CD8-positive, alpha-beta memory T cell (primary cell): ENCODE data around the gene ZNF440. TPM values are rescaled to one million over a fixed set of nuclear protein-coding genes. Genes with fewer than 3 reads are reported as not detected.
"Not testable (repeated sequence)": the region's sequence is repeated elsewhere in the genome, so short reads cannot be mapped to it uniquely, and the experiment has no call there.

Experiments
- CTCF ChIA-PET: fragments of 350-600 bp; sonication (Branson Sonifier 250); formaldehyde crosslinking; loops from one replicate; lab custom pipeline; 2021; ENCODE audit warnings: antibody characterized with exemption; lab: Charles Lee
- POLR2A ChIA-PET: fragments of 350-600 bp; sonication (Branson Sonifier 250); formaldehyde crosslinking; loops from one replicate; lab custom pipeline; 2021; ENCODE audit warnings: antibody characterized with exemption; lab: Charles Lee
- DNase-seq, 5 donors: peaks; one replicate each; pipeline versions ENCODE4 v3.0.0 to v3.0.0-alpha.2; 2020 to 2022; ENCODE audit warnings: mixed read lengths in 1 of 5
- H3K27ac ChIP-seq: one replicate; pipeline ENCODE4 v1.7.0; 2013; ENCODE audit warnings: low read depth, mild to moderate bottlenecking, low read length, moderate library complexity
- H3K27me3 ChIP-seq: 2 replicates; pipeline ENCODE4 v1.7.0; 2013; ENCODE audit warnings: low read length, mild to moderate bottlenecking; ENCODE audit not compliant: insufficient read depth, poor library complexity, severe bottlenecking
- H3K36me3 ChIP-seq: 2 replicates; pipeline ENCODE4 v1.7.0; 2013; ENCODE audit warnings: mild to moderate bottlenecking, low read length, moderate library complexity; ENCODE audit not compliant: insufficient read depth
- H3K4me1 ChIP-seq: 2 replicates; pipeline ENCODE4 v1.7.0; 2013; ENCODE audit warnings: mild to moderate bottlenecking, low read length, moderate library complexity; ENCODE audit not compliant: insufficient read depth
- H3K4me3 ChIP-seq: 2 replicates; pipeline ENCODE4 v1.7.0; 2013; ENCODE audit warnings: mild to moderate bottlenecking, low read length
- H3K9me3 ChIP-seq: 2 replicates; pipeline ENCODE4 v1.7.0; 2013; ENCODE audit warnings: mild to moderate bottlenecking, low read length
- H3K27ac Mint-ChIP-seq, 8 donors: one replicate each; pipeline ENCODE4 v1.8.0; 2020 to 2021; ENCODE audit warnings: mixed read lengths in 8 of 8, mild to moderate bottlenecking in 6 of 8, inconsistent platforms in 3 of 8, moderate library complexity in 3 of 8
- H3K27me3 Mint-ChIP-seq, 2 donors: one replicate each; pipeline ENCODE4 v1.8.0; 2020 to 2021; ENCODE audit warnings: mixed read lengths in 2 of 2, mild to moderate bottlenecking in 1 of 2, moderate library complexity in 1 of 2
- H3K36me3 Mint-ChIP-seq, 3 donors: one replicate each; pipeline ENCODE4 v1.8.0; 2020 to 2021; ENCODE audit warnings: mixed read lengths in 3 of 3, inconsistent platforms in 1 of 3, mild to moderate bottlenecking in 1 of 3
- H3K4me1 Mint-ChIP-seq, 3 donors: one replicate each; pipeline ENCODE4 v1.8.0; 2020 to 2021; ENCODE audit warnings: mixed read lengths in 3 of 3, inconsistent platforms in 1 of 3, mild to moderate bottlenecking in 1 of 3
- H3K4me3 Mint-ChIP-seq, 7 donors: one replicate each; pipeline ENCODE4 v1.8.0; 2020 to 2021; ENCODE audit warnings: mixed read lengths in 7 of 7, mild to moderate bottlenecking in 6 of 7, moderate library complexity in 4 of 7, inconsistent platforms in 2 of 7
- H3K9me3 Mint-ChIP-seq, 5 donors: one replicate each; pipeline ENCODE4 v1.8.0; 2020 to 2022; ENCODE audit warnings: mixed read lengths in 5 of 5, mild to moderate bottlenecking in 3 of 5, moderate library complexity in 2 of 5, inconsistent platforms in 1 of 5
- polyA plus RNA-seq: library from polyadenylated mRNA; unstranded; fragments of 300-500 nt; fragmentation: Illumina TruSeq; gene quantifications from one replicate; pipeline ENCODE4 v1.2.3, GENCODE V29; 2021
- total RNA-seq, 2 experiments: library from RNA; stranded (reverse); gene quantifications; one replicate each; pipeline ENCODE4 v1.2.3, GENCODE V29; 2021

Gene ZNF440
- total RNA-seq = 1 to 10 TPM; 6.3 to 8.4 TPM
- 3.2 TPM for polyA plus RNA-seq

DNA sequence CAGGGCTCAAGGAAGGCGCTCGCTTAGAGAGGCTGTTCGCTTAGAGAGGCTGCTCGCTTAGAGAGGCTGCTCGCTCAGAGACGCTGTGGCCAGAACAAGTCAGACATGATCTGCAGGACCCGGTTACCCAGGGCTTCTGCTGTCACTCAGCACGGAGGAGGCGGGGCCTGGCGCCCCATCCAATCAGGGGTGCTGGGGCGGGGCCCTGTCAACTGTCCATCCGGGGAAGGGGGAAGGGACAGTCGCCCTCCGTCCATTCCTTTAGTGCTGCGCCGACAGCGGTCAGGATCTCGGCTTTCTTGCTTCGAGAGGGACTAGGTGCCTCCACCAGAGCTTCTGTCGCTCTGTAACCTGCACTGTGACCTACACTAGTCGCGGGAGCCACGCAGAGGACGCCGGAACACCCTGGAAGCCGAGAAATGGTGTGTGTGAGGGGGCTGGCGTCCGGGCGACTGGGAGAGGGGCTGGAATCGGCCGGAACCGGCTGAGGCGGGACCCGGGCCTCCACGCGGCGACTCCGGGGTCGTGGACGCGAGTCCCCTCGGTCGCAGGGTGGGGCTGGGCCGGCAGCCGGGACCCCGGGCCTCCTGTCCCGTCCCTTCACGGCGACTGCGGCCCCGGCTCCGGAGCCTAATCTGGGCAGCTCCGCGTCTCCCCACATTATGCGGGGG is at the start of gene ZNF440:
TSS of gene ZNF440 (plus strand) at position 245 of the 671 bp plus-strand sequence. CDS start at position 420, 175 bp downstream.
- CTCF ChIA-PET = interaction anchor here (0.8 to 3.8 kb wide), 3 partner anchors 16 to 110 kb away, joined by 3 to 30 read pairs (median 4); partner anchors contain the start of gene ZNF491
- peaks cover 8 to 24% (median 13%) of the 10 kb centered on the region in 3 donors for H3K36me3 Mint-ChIP-seq
- no peaks in the 10 kb centered on the region for H3K27me3 Mint-ChIP-seq
- Histone ChIP-seq H3K27me3 (no peaks in the 10 kb centered on the region), H3K4me3 (peak within 1 kb of the TSS; percentile 81), H3K4me1 (peaks cover 4% of the 10 kb centered on the region), H3K27ac (peak within 1 kb of the TSS; percentile 76), H3K36me3 (no peaks in the 10 kb centered on the region), H3K9me3 (no peaks in the 10 kb centered on the region)
- H3K9me3 Mint-ChIP-seq = peaks cover 0 to 27% (median 6%) of the 10 kb centered on the region in 5 donors
- peaks cover 21 to 43% (median 24%) of the 10 kb centered on the region in 3 donors for H3K4me1 Mint-ChIP-seq
- H3K27ac Mint-ChIP-seq = peak within 1 kb of the TSS; percentile 23 to 96 (median 83)
- peak; percentile 72 to 85 (median 79) for DNase-seq
- POLR2A ChIA-PET = no interaction called here
- H3K4me3 Mint-ChIP-seq = peak within 1 kb of the TSS; percentile 89 to 96 (median 94)

DNA sequence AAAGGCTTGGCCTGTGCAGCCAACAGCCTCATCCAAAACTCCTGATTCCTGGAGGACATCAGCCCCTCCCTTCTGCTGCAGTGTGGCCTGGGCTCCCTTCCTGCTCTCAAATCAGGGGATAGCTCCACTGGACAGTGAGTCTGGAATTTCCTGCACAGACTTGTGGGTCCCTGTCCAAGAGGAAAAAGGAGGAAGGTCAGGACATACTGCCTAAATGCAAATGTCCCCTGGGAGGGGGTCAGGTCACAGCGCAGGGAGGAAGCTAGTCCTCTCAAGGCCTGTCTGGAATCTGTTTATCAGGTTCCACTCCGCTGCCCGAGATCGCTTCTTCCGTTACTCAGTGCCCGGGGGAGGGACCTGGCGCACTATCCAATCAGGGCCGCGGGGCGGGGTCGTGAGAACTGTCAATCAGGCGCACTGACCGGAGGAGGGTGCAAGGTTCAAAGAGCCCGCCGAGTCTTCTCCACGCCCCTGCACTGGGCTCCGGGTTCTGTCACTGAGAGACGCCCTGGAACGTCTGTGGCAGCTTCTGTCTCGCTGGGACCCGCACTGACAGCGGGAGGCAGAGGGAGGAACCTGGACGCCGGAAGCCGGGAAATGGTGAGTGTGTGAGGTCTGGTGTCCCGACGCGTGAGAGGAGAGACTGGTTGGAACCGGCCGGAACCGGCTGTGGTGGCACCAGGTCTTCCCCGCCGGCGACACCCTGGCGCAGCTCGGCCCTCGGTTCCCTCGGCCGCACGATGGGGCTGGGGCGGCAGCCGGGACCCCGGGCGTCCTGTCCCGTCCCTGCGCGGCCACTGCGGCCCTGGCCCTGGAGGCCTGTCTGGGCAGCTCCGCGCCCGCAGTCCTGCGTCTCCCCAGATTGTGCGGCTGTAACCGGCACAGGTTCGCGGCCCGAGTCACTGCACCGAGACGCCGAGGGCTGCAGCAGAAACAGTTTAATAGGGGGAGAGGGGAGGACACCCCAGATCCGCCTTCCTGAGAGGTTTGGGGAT is 47.2 kb upstream of the ZNF440 start, which contains the start of gene ZNF441:
TSS of gene ZNF441 (plus strand) at position 404 of the 995 bp plus-strand sequence. CDS start at position 598, 194 bp downstream.
- Mint-ChIP-seq H3K27ac (peak within 1 kb of the TSS; percentile 90 to 99 (median 94)), H3K4me3 (peak within 1 kb of the TSS; percentile 96 to 99 (median 98)), H3K27me3 (peaks cover 0 to 27% of the 10 kb centered on the region in 2 donors), H3K9me3 (peaks cover 3 to 25% (median 14%) of the 10 kb centered on the region in 5 donors), H3K4me1 (peaks cover 29 to 33% (median 31%) of the 10 kb centered on the region in 3 donors), H3K36me3 (peaks cover 6 to 40% (median 18%) of the 10 kb centered on the region in 3 donors)
- peak within 1 kb of the TSS; percentile 80 for H3K27ac ChIP-seq
- no peaks in the 10 kb centered on the region for H3K27me3 ChIP-seq
- peak; percentile 81 to 92 (median 85) for DNase-seq
- H3K4me3 ChIP-seq = peak within 1 kb of the TSS; percentile 89
- H3K36me3 ChIP-seq = no peaks in the 10 kb centered on the region
- ChIA-PET CTCF (interaction anchor here (0.6 to 1.5 kb wide), 2 partner anchors 24 to 873 kb away, joined by 3 read pairs; no protein-coding TSS in a partner anchor), POLR2A (interaction anchor here (1.0 kb wide), 1 partner anchor 28 kb away, joined by 3 read pairs; the partner anchor contains the start of gene ZNF823)
- peaks cover 5% of the 10 kb centered on the region for H3K9me3 ChIP-seq
- peaks cover 17% of the 10 kb centered on the region for H3K4me1 ChIP-seq

DNA sequence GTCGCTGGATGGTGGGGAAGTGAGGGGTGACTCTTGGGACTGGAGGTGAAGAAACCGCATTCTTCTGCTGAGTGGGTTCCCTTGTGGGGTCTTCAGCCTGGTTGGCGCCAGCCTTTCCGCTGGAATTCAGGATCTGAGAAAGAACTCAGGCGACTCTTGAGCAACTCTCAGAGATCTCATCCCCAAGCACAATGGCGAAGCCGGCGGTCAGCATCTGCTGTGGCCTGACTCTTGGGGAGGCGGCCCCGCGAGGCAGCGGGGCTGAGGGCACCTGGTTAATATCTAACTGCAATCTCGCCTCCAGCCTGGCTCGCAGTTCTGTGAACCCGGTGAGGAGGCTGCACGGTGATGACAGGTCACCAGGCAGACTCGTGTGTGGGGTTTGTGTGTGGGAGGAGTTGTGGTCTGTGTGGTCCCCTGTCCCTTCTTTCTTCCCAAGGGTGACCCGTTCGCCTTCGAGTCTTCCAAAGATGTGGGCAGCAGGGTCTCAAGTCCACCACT is 46.4 kb upstream of the ZNF440 start:
- H3K36me3 Mint-ChIP-seq = peaks cover 11 to 45% (median 23%) of the 10 kb centered on the region in 3 donors
- H3K36me3 ChIP-seq = no peaks in the 10 kb centered on the region
- peak overlapping the region; percentile 96 to 99 (median 98) for H3K4me3 Mint-ChIP-seq
- peaks cover 5% of the 10 kb centered on the region for H3K9me3 ChIP-seq
- peaks cover 0 to 22% of the 10 kb centered on the region in 2 donors for H3K27me3 Mint-ChIP-seq
- peaks cover 17% of the 10 kb centered on the region for H3K4me1 ChIP-seq
- H3K4me3 ChIP-seq = peak overlapping the region; percentile 89
- peak in 4 of 5 donors; percentile 1 to 48 (median 9) for DNase-seq
- H3K9me3 Mint-ChIP-seq = peaks cover 9 to 29% (median 20%) of the 10 kb centered on the region in 5 donors
- no peaks in the 10 kb centered on the region for H3K27me3 ChIP-seq
- H3K27ac Mint-ChIP-seq = peak overlapping the region; percentile 62 to 98 (median 90)
- H3K4me1 Mint-ChIP-seq = peaks cover 29 to 37% (median 31%) of the 10 kb centered on the region in 3 donors
- peak overlapping the region; percentile 80 for H3K27ac ChIP-seq
- CTCF ChIA-PET = interaction anchor here (1.8 kb wide), 1 partner anchor 31 kb away, joined by 5 read pairs; the partner anchor contains the start of gene ZNF491
- POLR2A ChIA-PET = no interaction called here

DNA sequence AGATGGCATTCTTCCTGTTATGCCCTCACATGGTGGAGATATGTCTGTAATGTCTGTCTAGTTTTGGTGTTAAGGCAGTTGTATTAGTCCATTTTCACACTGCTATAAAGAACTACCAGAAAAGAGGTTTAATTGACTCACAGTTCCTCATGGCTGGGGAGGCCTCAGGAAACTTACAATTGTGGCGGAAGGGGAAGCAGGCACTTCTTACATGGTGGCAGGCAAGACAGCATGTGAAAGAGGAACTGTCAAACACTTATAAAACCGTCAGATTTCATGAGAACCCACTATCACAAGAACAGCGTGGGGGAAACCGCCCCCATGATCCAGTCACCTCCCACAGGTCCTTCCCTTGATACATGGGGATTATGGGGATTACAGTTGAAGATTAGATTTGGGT is 44.1 kb upstream of the ZNF440 start:
- Mint-ChIP-seq H3K27ac (no peak overlapping the region), H3K4me3 (peak overlapping the region in 1 of 7 donors; percentile 2), H3K4me1 (peaks cover 38 to 45% (median 39%) of the 10 kb centered on the region in 3 donors), H3K9me3 (peaks cover 21 to 47% (median 42%) of the 10 kb centered on the region in 5 donors), H3K36me3 (peaks cover 19 to 56% (median 38%) of the 10 kb centered on the region in 3 donors), H3K27me3 (peaks cover 0 to 2% of the 10 kb centered on the region in 2 donors)
- peaks cover 8% of the 10 kb centered on the region for H3K9me3 ChIP-seq
- CTCF ChIA-PET = no interaction called here
- H3K27me3 ChIP-seq = no peaks in the 10 kb centered on the region
- H3K4me1 ChIP-seq = peaks cover 17% of the 10 kb centered on the region
- POLR2A ChIA-PET = no interaction called here
- H3K4me3 ChIP-seq = no peak overlapping the region
- H3K27ac ChIP-seq = no peak overlapping the region
- H3K36me3 ChIP-seq = no peaks in the 10 kb centered on the region
- no peak for DNase-seq

DNA sequence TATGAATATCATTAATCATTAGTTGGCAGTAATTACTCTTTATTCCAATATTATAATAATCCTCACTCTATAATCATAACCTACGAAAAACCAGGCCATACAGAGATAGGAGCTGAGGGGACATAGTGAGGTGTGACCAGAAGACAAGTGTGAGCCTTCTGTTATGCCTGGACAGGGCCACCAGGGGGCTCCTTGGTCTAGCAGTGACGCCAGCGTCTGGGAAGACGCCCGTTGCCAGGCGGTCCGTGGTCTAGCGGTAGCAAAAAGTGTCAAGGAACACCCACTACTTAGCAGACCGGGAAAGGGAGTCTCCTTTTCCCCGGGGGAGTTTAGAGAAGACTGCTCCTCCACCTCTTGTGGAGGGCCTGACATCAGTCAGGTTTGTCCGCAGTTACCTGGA is 42.6 kb upstream of the ZNF440 start:
- DNase-seq, CTCF ChIA-PET, H3K4me3 ChIP-seq, H3K27ac ChIP-seq, H3K4me3 Mint-ChIP-seq, H3K27me3 ChIP-seq, H3K9me3 ChIP-seq, H3K27ac Mint-ChIP-seq, H3K27me3 Mint-ChIP-seq, H3K36me3 ChIP-seq: not testable (repeated sequence)
- POLR2A ChIA-PET = interaction anchor here (0.6 kb wide), 1 partner anchor 83 kb away, joined by 5 read pairs; no protein-coding TSS in a partner anchor
- peaks cover 35 to 58% (median 57%) of the 10 kb centered on the region in 5 donors for H3K9me3 Mint-ChIP-seq
- H3K4me1 ChIP-seq = peaks cover 14% of the 10 kb centered on the region
- H3K36me3 Mint-ChIP-seq = peaks cover 25 to 67% (median 48%) of the 10 kb centered on the region in 3 donors
- H3K4me1 Mint-ChIP-seq = peaks cover 36 to 43% (median 37%) of the 10 kb centered on the region in 3 donors

DNA sequence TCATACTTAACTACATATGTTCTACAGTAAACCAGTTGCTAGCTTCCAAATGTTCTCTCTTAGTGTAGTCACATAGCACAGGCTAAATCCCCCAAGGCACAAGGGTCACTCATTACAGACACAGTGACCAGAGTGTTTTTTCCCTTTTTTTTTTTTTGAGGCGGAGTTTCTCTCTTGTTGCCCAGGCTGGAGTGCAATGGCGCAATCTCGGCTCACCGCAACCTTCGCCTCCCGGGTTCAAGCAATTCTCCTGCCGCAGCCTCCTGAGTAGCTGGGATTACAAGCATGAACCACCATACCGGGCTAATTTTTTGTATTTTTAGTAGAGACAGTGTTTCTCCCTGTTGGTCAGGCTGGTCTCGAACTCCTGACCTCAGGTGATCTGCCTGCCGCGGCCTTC is 37.4 kb upstream of the ZNF440 start:
- POLR2A ChIA-PET, H3K4me1 ChIP-seq, H3K4me3 Mint-ChIP-seq, H3K27me3 Mint-ChIP-seq, H3K27me3 ChIP-seq, H3K27ac ChIP-seq, CTCF ChIA-PET, DNase-seq, H3K27ac Mint-ChIP-seq, H3K4me3 ChIP-seq: not testable (repeated sequence)
- Mint-ChIP-seq H3K36me3 (peaks cover 48 to 90% (median 80%) of the 10 kb centered on the region in 3 donors), H3K9me3 (peaks cover 41 to 94% (median 82%) of the 10 kb centered on the region in 5 donors), H3K4me1 (peaks cover 6 to 14% (median 9%) of the 10 kb centered on the region in 3 donors)
- peaks cover 34% of the 10 kb centered on the region for H3K9me3 ChIP-seq
- H3K36me3 ChIP-seq = peaks cover 39% of the 10 kb centered on the region

DNA sequence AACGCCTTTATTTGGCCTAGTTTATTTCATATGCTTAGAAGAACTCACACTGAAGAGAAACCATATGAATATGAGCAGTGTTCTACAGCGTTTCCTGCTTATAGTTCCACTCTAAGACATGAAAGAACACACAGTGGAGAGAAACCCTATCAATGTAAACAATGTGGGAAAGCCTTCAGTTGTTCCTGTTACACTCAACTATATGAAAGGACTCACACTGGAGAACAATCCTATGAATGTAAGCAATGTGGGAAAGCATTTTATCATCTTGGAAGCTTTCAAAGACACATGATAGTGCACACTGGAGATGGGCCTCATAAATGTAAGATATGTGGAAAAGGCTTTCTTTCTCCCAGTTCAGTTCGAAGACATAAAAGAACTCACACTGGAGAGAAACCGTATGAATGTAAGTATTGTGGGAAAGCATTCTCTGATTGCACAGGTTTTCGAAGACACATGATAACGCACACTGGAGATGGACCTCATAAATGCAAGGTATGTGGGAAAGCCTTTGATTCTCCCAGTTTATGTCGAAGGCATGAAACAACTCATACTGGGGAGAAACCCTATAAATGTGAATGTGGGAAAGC is 33.5 kb upstream of the ZNF440 start:
- peaks cover 30 to 93% (median 79%) of the 10 kb centered on the region in 5 donors for H3K9me3 Mint-ChIP-seq
- ChIA-PET POLR2A (no interaction called here), CTCF (no interaction called here)
- no peaks in the 10 kb centered on the region for H3K4me1 Mint-ChIP-seq
- no peak overlapping the region for H3K27ac Mint-ChIP-seq
- no peak for DNase-seq
- H3K36me3 Mint-ChIP-seq = peaks cover 37 to 79% (median 69%) of the 10 kb centered on the region in 3 donors
- Histone ChIP-seq H3K27ac (no peak overlapping the region), H3K9me3 (peaks cover 57% of the 10 kb centered on the region), H3K36me3 (peaks cover 41% of the 10 kb centered on the region), H3K4me3 (peak overlapping the region; percentile 5), H3K27me3 (no peaks in the 10 kb centered on the region), H3K4me1 (no peaks in the 10 kb centered on the region)
- no peak overlapping the region for H3K4me3 Mint-ChIP-seq
- no peaks in the 10 kb centered on the region for H3K27me3 Mint-ChIP-seq
